H1 (cell line): ENCODE results near the gene CDCA3. TPM values are rescaled to one million over a fixed set of nuclear protein-coding genes. Genes with fewer than 3 reads are reported as not detected.
A peak's percentile ranks its signal among the peaks of the same experiment; 100 is the strongest.

ENCODE experiments used
- BACH1 ChIP-seq: IDR thresholded peaks from 2 replicates; pipeline ENCODE4 v1.6.1; 2012; ENCODE audit warnings: low read length, improper control_type of control experiment
- CEBPB ChIP-seq: IDR thresholded peaks from 2 replicates; pipeline ENCODE4 v1.6.1; 2012; ENCODE audit warnings: low read depth, low read length
- CTBP2 ChIP-seq: IDR thresholded peaks from 2 replicates; pipeline ENCODE4 v1.7.0; 2011; ENCODE audit warnings: borderline replicate concordance, mild to moderate bottlenecking, moderate library complexity, mixed read lengths, low read length; ENCODE audit not compliant: insufficient read depth, insufficient read length
- GABPA ChIP-seq: IDR thresholded peaks from 2 replicates; pipeline ENCODE4 v1.6.1; 2011; ENCODE audit warnings: mild to moderate bottlenecking, low read length, moderate library complexity, borderline replicate concordance; ENCODE audit not compliant: insufficient read depth
- JUND ChIP-seq: IDR thresholded peaks from 2 replicates; pipeline ENCODE4 v1.6.1; 2011; ENCODE audit warnings: mild to moderate bottlenecking, improper control_type of control experiment, low read length
- TAF1 ChIP-seq: IDR thresholded peaks from 2 replicates; pipeline ENCODE4 v1.6.1; 2011; ENCODE audit warnings: mild to moderate bottlenecking, low read depth, low read length
- polyA plus RNA-seq, 7 experiments: library from polyadenylated mRNA; depleted of rRNA in 3 of 7; stranded (reverse) in 5 of 7; unstranded in 2 of 7; fragments of >200 nt in 5 of 7; fragments of 200-250 nt in 2 of 7; gene quantifications; 1 replicate in 5 of 7; 2 replicates in 1 of 7; 4 replicates in 1 of 7; pipeline versions ENCODE4 v1.2.1 to v1.2.3, GENCODE V29; 2011 to 2013; ENCODE audit warnings: missing spikeins in 2 of 7, mixed read lengths in 2 of 7
- total RNA-seq: library from RNA; stranded (reverse); fragmentation: NEBNext Ultra II Directional; extraction: Animal tissue kit (Norgen Biotek cat#: 25700); gene quantifications from 2 replicates; pipeline ENCODE4 v1.2.1, GENCODE V29; 2021
- TF ChIP-seq, protein P1 (sequence below): fragments of 300-600 bp; sonication (generic); IDR thresholded peaks from 2 replicates; pipeline ENCODE4 v1.7.1; 2012; ENCODE audit warnings: low read length, moderate library complexity, mild to moderate bottlenecking, inconsistent platforms; ENCODE audit not compliant: insufficient replicate concordance
- TF ChIP-seq, protein P2 (sequence below): IDR thresholded peaks from 2 replicates; pipeline ENCODE4 v1.6.1; 2012; ENCODE audit warnings: low read length, inconsistent platforms

The CDCA3 gene
- total and polyA plus RNA-seq, 2 of the 8 experiments (the other 6 are each of a cell fraction or from before 2014, with no cell fraction given) = 47.7 to 71.2 TPM

DNA sequence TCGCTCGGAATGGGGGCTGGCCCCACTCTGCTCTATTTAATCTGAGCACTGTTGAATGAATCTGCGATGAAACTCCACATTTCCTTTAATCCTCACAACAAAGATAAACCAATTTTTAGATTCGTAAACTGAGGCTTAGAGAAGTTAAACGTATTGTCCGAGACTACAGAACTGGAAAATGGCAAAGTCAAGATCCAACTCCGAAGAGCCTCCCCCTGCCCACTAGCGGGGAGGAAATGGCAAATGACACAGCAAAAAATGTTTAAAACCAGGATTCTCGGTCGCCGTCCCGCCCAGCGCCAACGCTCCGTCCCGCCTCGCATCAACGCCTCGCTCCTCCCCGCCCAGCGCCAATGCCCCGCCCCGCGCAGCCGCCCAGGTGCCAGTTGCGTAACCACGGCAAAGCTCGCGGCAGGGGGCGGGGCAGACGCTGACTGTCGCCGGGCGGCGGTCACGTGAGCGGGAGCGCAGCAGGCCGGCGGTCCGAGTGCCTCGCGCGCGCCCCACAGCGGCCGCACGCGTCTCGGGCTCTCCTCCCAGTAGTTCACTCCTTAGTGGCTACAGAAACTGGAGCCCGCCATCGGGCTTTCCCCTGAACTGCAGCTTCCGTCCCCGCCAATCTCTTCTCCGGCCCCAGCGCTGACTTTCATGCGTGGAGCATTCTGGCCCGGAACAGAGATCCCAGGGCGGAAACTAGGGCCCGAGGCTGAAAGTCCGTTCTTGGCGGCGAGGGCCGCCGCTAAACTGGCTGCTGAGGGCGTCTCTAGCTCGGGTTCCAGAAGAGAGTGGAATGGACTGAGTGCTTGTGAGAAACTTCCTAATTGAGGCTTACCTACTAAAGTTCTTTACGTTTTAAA, 39.9 kb upstream of the CDCA3 start (continued):
- TF ChIP-seq, protein P1, sequence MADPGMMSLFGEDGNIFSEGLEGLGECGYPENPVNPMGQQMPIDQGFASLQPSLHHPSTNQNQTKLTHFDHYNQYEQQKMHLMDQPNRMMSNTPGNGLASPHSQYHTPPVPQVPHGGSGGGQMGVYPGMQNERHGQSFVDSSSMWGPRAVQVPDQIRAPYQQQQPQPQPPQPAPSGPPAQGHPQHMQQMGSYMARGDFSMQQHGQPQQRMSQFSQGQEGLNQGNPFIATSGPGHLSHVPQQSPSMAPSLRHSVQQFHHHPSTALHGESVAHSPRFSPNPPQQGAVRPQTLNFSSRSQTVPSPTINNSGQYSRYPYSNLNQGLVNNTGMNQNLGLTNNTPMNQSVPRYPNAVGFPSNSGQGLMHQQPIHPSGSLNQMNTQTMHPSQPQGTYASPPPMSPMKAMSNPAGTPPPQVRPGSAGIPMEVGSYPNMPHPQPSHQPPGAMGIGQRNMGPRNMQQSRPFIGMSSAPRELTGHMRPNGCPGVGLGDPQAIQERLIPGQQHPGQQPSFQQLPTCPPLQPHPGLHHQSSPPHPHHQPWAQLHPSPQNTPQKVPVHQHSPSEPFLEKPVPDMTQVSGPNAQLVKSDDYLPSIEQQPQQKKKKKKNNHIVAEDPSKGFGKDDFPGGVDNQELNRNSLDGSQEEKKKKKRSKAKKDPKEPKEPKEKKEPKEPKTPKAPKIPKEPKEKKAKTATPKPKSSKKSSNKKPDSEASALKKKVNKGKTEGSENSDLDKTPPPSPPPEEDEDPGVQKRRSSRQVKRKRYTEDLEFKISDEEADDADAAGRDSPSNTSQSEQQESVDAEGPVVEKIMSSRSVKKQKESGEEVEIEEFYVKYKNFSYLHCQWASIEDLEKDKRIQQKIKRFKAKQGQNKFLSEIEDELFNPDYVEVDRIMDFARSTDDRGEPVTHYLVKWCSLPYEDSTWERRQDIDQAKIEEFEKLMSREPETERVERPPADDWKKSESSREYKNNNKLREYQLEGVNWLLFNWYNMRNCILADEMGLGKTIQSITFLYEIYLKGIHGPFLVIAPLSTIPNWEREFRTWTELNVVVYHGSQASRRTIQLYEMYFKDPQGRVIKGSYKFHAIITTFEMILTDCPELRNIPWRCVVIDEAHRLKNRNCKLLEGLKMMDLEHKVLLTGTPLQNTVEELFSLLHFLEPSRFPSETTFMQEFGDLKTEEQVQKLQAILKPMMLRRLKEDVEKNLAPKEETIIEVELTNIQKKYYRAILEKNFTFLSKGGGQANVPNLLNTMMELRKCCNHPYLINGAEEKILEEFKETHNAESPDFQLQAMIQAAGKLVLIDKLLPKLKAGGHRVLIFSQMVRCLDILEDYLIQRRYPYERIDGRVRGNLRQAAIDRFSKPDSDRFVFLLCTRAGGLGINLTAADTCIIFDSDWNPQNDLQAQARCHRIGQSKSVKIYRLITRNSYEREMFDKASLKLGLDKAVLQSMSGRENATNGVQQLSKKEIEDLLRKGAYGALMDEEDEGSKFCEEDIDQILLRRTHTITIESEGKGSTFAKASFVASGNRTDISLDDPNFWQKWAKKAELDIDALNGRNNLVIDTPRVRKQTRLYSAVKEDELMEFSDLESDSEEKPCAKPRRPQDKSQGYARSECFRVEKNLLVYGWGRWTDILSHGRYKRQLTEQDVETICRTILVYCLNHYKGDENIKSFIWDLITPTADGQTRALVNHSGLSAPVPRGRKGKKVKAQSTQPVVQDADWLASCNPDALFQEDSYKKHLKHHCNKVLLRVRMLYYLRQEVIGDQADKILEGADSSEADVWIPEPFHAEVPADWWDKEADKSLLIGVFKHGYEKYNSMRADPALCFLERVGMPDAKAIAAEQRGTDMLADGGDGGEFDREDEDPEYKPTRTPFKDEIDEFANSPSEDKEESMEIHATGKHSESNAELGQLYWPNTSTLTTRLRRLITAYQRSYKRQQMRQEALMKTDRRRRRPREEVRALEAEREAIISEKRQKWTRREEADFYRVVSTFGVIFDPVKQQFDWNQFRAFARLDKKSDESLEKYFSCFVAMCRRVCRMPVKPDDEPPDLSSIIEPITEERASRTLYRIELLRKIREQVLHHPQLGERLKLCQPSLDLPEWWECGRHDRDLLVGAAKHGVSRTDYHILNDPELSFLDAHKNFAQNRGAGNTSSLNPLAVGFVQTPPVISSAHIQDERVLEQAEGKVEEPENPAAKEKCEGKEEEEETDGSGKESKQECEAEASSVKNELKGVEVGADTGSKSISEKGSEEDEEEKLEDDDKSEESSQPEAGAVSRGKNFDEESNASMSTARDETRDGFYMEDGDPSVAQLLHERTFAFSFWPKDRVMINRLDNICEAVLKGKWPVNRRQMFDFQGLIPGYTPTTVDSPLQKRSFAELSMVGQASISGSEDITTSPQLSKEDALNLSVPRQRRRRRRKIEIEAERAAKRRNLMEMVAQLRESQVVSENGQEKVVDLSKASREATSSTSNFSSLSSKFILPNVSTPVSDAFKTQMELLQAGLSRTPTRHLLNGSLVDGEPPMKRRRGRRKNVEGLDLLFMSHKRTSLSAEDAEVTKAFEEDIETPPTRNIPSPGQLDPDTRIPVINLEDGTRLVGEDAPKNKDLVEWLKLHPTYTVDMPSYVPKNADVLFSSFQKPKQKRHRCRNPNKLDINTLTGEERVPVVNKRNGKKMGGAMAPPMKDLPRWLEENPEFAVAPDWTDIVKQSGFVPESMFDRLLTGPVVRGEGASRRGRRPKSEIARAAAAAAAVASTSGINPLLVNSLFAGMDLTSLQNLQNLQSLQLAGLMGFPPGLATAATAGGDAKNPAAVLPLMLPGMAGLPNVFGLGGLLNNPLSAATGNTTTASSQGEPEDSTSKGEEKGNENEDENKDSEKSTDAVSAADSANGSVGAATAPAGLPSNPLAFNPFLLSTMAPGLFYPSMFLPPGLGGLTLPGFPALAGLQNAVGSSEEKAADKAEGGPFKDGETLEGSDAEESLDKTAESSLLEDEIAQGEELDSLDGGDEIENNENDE = no peak
- TF ChIP-seq JUND (peak; percentile 63), BACH1 (peak; percentile 95), GABPA (peak; percentile 65; the same call in 1 of the 2 replicates), TAF1 (peak; percentile 99), CTBP2 (no peak), CEBPB (peak; percentile 100)
- TF ChIP-seq, protein P2, sequence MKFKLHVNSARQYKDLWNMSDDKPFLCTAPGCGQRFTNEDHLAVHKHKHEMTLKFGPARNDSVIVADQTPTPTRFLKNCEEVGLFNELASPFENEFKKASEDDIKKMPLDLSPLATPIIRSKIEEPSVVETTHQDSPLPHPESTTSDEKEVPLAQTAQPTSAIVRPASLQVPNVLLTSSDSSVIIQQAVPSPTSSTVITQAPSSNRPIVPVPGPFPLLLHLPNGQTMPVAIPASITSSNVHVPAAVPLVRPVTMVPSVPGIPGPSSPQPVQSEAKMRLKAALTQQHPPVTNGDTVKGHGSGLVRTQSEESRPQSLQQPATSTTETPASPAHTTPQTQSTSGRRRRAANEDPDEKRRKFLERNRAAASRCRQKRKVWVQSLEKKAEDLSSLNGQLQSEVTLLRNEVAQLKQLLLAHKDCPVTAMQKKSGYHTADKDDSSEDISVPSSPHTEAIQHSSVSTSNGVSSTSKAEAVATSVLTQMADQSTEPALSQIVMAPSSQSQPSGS = peak; percentile 52; the same call in 1 of the 2 replicates
